A549 (cell line): ENCODE data around the gene NRGN. TPM values are rescaled to one million over a fixed set of nuclear protein-coding genes. Genes with fewer than 3 reads are reported as not detected.

Source experiments
- ATAC-seq, 2 experiments: fragments of 200-7000 bp in 1 of 2; fragments of >200 bp in 1 of 2; cut with Nextera tagmentation in 1 of 2; cut with Tn5 transposase in 1 of 2; 3 replicates each; pipeline versions ENCODE4 v1.8.0 to v1.9.1; 2018 to 2020; ENCODE audit warnings: mild to moderate bottlenecking in 1 of 2, moderate library complexity in 1 of 2
- CTCF ChIA-PET: fragments of 300-600 bp; sonication (Branson Sonifier 250); formaldehyde crosslinking; extraction: SDS; loops from one replicate; lab custom pipeline; 2021; ENCODE audit warnings: antibody characterized with exemption, inconsistent platforms; lab: Yijun Ruan, JAX
- POLR2A ChIA-PET: fragments of 350-600 bp; formaldehyde crosslinking; extraction: SDS; loops from one replicate; lab custom pipeline; 2021; ENCODE audit warnings: antibody characterized with exemption, inconsistent platforms; lab: Yijun Ruan, JAX
- DNase-seq, 2 experiments: peaks; one replicate each; pipeline versions ENCODE4 v3.0.0 to v3.0.0-alpha.2; 2011 to 2016; ENCODE audit warnings: low read depth in 1 of 2, low spot score in 1 of 2
- FAIRE-seq: peaks from 2 replicates; lab custom pipeline; 2011; peaks lifted over from hg19 to GRCh38; lab: Jason Lieb, UNC
- H3K27ac ChIP-seq, 2 experiments: fragments of >200 bp; sonication (Bioruptor Twin); formaldehyde crosslinking; 3 replicates each; pipeline ENCODE4 v1.5.1; 2016 to 2017
- H3K4me1 ChIP-seq: fragments of >200 bp; sonication (Bioruptor Twin); formaldehyde crosslinking; 3 replicates; pipeline ENCODE4 v1.6.1; 2016
- H3K4me2 ChIP-seq: fragments of >200 bp; sonication (Bioruptor Twin); formaldehyde crosslinking; 3 replicates; pipeline ENCODE4 v1.6.1; 2016
- H3K4me3 ChIP-seq: fragments of >200 bp; sonication (Bioruptor Twin); formaldehyde crosslinking; 3 replicates; pipeline ENCODE4 v1.5.1; 2016
- H3K9me3 ChIP-seq: fragments of >200 bp; sonication (Bioruptor Twin); formaldehyde crosslinking; 3 replicates; pipeline ENCODE4 v1.6.1; 2016
- BHLHE40 ChIP-seq: IDR thresholded peaks from 2 replicates; pipeline ENCODE4 v1.6.1; 2012; ENCODE audit warnings: low read depth, low read length, inconsistent platforms
- CEBPB ChIP-seq, 2 experiments: fragments of >200 bp in 1 of 2; sonication (Bioruptor Twin) in 1 of 2; formaldehyde crosslinking in 1 of 2; IDR thresholded peaks; 2 replicates each; pipeline ENCODE4 v1.6.1; 2012 to 2016
- EHMT2 ChIP-seq: fragments of 200-600 bp; sonication (generic); IDR thresholded peaks from 2 replicates; pipeline ENCODE4 v1.6.1; 2016; ENCODE audit warnings: antibody characterized with exemption, low read depth, mild to moderate bottlenecking, moderate library complexity
- FOSL2 ChIP-seq, 2 experiments: fragments of 450-650 bp in 1 of 2; fragments of >200 bp in 1 of 2; sonication (Bioruptor Twin) in 1 of 2; formaldehyde crosslinking; IDR thresholded peaks; 2 replicates each; pipeline versions ENCODE4 v1.5.0 to v1.6.1; 2016 to 2020; ENCODE audit warnings: mild to moderate bottlenecking in 1 of 2, moderate library complexity in 1 of 2
- HEYL ChIP-seq: fragments of 250-450 bp; sonication (Bioruptor Pico); IDR thresholded peaks from 2 replicates; pipeline ENCODE4 v1.8.0; 2021; ENCODE audit warnings: mild to moderate bottlenecking, moderate library complexity
- HOXB13 ChIP-seq: fragments of 250-450 bp; sonication (Bioruptor Pico); IDR thresholded peaks from 2 replicates; pipeline ENCODE4 v1.5.0; 2020; ENCODE audit warnings: low read depth, mild to moderate bottlenecking, moderate library complexity
- MAZ ChIP-seq: fragments of 150-350 bp; IDR thresholded peaks from 2 replicates; pipeline ENCODE4 v1.6.1; 2014; ENCODE audit warnings: antibody characterized with exemption, low read depth, low read length, borderline replicate concordance
- POLR2A ChIP-seq: IDR thresholded peaks from 2 replicates; pipeline ENCODE4 v1.6.1; 2012; ENCODE audit warnings: mild to moderate bottlenecking, low read length
- RAD21 ChIP-seq, 2 experiments: fragments of >200 bp in 1 of 2; sonication (Bioruptor Twin) in 1 of 2; formaldehyde crosslinking in 1 of 2; IDR thresholded peaks in 1 of 2; conservative IDR thresholded peaks in 1 of 2; 2 replicates in 1 of 2; 3 replicates in 1 of 2; pipeline ENCODE4 v1.6.1; 2012 to 2018; ENCODE audit warnings: inconsistent platforms in 1 of 2
- RARB ChIP-seq: fragments of 250-450 bp; sonication (Bioruptor Pico); IDR thresholded peaks from 2 replicates; pipeline ENCODE4 v1.8.0; 2021; ENCODE audit warnings: mild to moderate bottlenecking, moderate library complexity
- RCOR1 ChIP-seq: fragments of 150-350 bp; IDR thresholded peaks from 2 replicates; pipeline ENCODE4 v1.6.1; 2014; ENCODE audit warnings: antibody characterized with exemption, low read length, low read depth
- RNF2 ChIP-seq: fragments of 200-600 bp; sonication (generic); IDR thresholded peaks from 2 replicates; pipeline ENCODE4 v1.6.1; 2016; ENCODE audit warnings: low read depth, mild to moderate bottlenecking, antibody characterized with exemption, moderate library complexity, borderline replicate concordance
- SMC3 ChIP-seq: fragments of >200 bp; sonication (Bioruptor Twin); formaldehyde crosslinking; IDR thresholded peaks from 3 replicates; pipeline ENCODE4 v1.6.1; 2018; ENCODE audit warnings: inconsistent platforms
- ZFP36 ChIP-seq: fragments of 450-650 bp; IDR thresholded peaks from 2 replicates; pipeline ENCODE4 v1.6.1; 2014; ENCODE audit warnings: borderline replicate concordance; ENCODE audit not compliant: partially characterized antibody
- ZNF302 ChIP-seq: fragments of 250-450 bp; sonication (Bioruptor Pico); IDR thresholded peaks from 2 replicates; pipeline ENCODE4 v1.9.0; 2021; ENCODE audit warnings: inconsistent platforms, mild to moderate bottlenecking, moderate library complexity
- WGBS: methylation state at CpG from one replicate; pipeline ENCODE4 v1.1.6; 2017; ENCODE audit errors: missing lambda C conversion rate; 5-methylcytosine and 5-hydroxymethylcytosine counted together
- polyA plus RNA-seq, 4 experiments: library from polyadenylated mRNA; depleted of rRNA in 3 of 4; stranded (reverse); fragments of >200 nt; fragmentation: RNase III in 1 of 4; extraction: RNeasy Plus Mini Kit Qiagen cat#74134 plus additional on column Dnase treatment in 1 of 4; gene quantifications; 2 replicates in 3 of 4; 3 replicates in 1 of 4; pipeline ENCODE4 v1.2.3, GENCODE V29; 2011 to 2017
- TF ChIP-seq, protein P1 (sequence below): fragments of >200 bp; sonication (Bioruptor Twin); formaldehyde crosslinking; IDR thresholded peaks from 3 replicates; pipeline ENCODE4 v1.5.1; 2016
- TF ChIP-seq, protein P2 (sequence below): fragments of 250-450 bp; sonication (Bioruptor Pico); IDR thresholded peaks from 2 replicates; pipeline ENCODE4 v1.5.0; 2020; ENCODE audit warnings: low read depth, mild to moderate bottlenecking, moderate library complexity
- TF ChIP-seq, protein P3 (sequence below): IDR thresholded peaks from 2 replicates; pipeline ENCODE4 v1.6.1; 2012
- TF ChIP-seq, protein P4 (sequence below): IDR thresholded peaks from 2 replicates; pipeline ENCODE4 v1.6.1; 2012; ENCODE audit warnings: low read depth, borderline replicate concordance
- TF ChIP-seq, protein P5 (sequence below): IDR thresholded peaks from 2 replicates; pipeline ENCODE4 v1.6.1; 2012

NRGN gene
- polyA plus RNA-seq, 2 of the 4 experiments (the other 2 are of a cell fraction) = 1.2 to 3.5 TPM

DNA sequence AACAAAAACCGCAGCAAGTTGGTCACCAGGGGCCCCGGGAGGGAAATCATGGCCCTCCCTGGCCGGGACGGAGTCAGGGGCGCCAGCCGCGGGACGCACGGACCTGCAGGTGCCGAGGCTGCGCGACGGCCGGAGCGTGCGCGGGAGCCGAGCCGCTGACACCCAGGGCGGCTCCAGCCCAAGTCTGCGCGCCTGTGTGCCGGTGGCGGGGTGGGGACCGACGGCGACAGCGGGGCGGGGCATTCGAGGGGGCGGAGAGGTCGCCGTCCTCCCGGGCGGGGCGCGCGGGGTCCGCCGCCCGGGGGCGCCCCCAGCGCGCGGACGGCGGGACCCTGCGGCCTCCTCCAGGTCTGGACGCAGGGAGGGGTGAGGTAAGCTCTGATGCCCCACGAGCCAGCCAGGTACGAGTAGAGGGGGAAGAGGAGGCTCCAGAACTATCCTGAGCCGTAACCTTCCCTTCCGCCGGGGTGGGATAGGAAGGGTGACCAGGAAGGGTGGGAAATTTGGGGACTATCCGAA is 22.4 kb downstream of the NRGN start, which contains the start of gene ESAM (continued):
- TF ChIP-seq, protein P1, sequence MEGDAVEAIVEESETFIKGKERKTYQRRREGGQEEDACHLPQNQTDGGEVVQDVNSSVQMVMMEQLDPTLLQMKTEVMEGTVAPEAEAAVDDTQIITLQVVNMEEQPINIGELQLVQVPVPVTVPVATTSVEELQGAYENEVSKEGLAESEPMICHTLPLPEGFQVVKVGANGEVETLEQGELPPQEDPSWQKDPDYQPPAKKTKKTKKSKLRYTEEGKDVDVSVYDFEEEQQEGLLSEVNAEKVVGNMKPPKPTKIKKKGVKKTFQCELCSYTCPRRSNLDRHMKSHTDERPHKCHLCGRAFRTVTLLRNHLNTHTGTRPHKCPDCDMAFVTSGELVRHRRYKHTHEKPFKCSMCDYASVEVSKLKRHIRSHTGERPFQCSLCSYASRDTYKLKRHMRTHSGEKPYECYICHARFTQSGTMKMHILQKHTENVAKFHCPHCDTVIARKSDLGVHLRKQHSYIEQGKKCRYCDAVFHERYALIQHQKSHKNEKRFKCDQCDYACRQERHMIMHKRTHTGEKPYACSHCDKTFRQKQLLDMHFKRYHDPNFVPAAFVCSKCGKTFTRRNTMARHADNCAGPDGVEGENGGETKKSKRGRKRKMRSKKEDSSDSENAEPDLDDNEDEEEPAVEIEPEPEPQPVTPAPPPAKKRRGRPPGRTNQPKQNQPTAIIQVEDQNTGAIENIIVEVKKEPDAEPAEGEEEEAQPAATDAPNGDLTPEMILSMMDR = 0 out of 3 replicates have a peak, but pooled peaks have one; percentile 6
- TF ChIP-seq POLR2A = peak; percentile 24; the same call in 1 of the 2 replicates

DNA sequence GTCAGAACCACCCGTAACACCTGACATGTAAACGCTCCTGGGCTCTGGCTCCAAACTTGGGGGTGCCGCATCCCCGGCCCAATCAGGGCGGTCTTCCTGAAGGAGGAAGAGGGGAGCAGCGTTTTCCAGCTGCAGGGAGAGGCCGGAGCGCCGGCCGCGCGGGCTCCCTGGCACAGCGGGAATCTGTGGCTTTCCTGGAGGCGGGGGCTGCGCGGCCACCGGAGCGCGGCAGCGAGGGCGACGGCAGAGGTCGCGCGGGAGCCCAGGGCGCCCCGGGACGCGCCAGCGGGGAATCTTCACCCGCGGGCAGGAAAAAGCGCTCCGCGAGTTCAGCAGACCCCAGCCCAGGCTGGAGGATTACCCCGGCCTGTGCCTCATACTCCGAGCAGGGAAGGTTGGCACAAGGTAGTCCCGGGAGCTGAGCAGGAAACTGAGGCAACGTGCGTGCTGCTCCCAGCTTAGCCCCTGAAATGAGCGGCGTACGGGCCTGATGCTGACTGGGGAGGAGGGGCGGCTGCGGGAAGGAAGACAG is 22.9 kb downstream of the NRGN start:
- H3K4me1 ChIP-seq = peaks cover 61% of the 10 kb centered on the region
- WGBS = 2% methylated on average over 19 of the region's 45 CpGs
- H3K27ac ChIP-seq = peak overlapping the region; percentile 75 to 88
- TF ChIP-seq RARB (CRISPR knock-in tag) (no peak), ZFP36 (peak; percentile 52)
- DNase-seq (peak in 1 of 2 experiments; percentile 14), ATAC-seq (peak; percentile 5 to 16; a peak in 4 of 6 replicates), FAIRE-seq (no peak)
- CTCF ChIA-PET = interaction anchor here (0.5 to 6.1 kb wide), 25 partner anchors 10 to 360 kb away, joined by 3 to 45 read pairs (median 7); partner anchors contain the start of genes MSANTD2, ROBO3 and VSIG2
- POLR2A ChIA-PET = interaction anchor here (1.1 kb wide), 1 partner anchor 16 kb away, joined by 4 read pairs; no protein-coding TSS in a partner anchor
- H3K9me3 ChIP-seq = no peaks in the 10 kb centered on the region
- H3K4me3 ChIP-seq = peak overlapping the region; percentile 75
- H3K4me2 ChIP-seq = peak overlapping the region; percentile 98

DNA sequence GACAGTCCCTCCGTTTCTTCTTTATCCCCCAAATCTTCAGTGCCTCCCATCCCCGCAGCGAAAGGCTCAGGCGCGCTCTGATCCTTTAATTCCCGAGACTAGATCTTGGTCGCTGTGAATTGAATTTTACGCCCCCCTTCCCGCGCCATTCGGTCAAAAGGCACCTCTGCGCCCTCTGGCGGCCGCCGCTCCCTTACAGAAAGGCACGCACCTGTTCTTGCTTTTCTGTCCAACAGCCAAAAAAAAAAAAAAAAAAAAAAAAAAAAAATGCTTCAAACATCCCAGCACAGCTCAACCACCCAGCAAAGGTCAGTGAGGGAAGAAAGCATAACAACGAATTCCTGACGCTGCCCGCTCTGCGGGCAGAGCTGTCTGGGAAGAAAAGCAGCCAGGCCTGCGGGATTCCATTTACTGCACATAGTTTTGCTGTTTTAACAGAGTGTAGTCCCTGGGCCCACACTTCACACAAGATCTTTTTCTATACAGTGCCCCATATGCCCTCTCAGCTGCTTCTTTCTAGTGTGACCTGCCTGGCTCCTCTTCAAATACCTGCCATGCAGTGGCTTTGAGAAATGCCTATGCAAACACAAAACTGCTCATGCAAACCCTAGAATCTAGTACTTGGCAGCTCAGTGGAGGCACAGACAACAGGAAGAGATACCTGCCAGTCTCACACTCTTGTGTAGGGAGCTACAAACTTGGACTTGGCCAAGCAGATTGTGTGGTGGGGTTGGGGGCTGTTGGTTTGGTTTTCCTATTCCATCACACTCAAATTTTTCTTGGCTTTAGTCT is 23.6 kb downstream of the NRGN start:
- TF ChIP-seq, protein P2, sequence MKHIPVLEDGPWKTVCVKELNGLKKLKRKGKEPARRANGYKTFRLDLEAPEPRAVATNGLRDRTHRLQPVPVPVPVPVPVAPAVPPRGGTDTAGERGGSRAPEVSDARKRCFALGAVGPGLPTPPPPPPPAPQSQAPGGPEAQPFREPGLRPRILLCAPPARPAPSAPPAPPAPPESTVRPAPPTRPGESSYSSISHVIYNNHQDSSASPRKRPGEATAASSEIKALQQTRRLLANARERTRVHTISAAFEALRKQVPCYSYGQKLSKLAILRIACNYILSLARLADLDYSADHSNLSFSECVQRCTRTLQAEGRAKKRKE (CRISPR knock-in tag) = no peak
- TF ChIP-seq, protein P1 = peak; percentile 62
- TF ChIP-seq SMC3 (peak; percentile 59; the same call in 2 of the 3 replicates), FOSL2 (IDR thresholded peaks at IDR 0.05) (no peak), FOSL2 (CRISPR knock-in tag; IDR thresholded peaks at IDR 0.05) (no peak), MAZ (no peak), HOXB13 (no peak), RCOR1 (no peak), RNF2 (no peak), RAD21 (conservative IDR thresholded peaks at IDR 0.05 in 1 of 2, IDR thresholded peaks at IDR 0.05 in 1 of 2) (peak; percentile 43 to 44; a peak in 4 of 5 replicates), EHMT2 (no peak), CEBPB (IDR thresholded peaks at IDR 0.05) (no peak), ZNF302 (CRISPR knock-in tag) (no peak), BHLHE40 (no peak), HEYL (CRISPR knock-in tag) (no peak)
- TF ChIP-seq, protein P3, sequence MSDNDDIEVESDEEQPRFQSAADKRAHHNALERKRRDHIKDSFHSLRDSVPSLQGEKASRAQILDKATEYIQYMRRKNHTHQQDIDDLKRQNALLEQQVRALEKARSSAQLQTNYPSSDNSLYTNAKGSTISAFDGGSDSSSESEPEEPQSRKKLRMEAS = peak; percentile 50; the same call in 1 of the 2 replicates
- TF ChIP-seq, protein P4, sequence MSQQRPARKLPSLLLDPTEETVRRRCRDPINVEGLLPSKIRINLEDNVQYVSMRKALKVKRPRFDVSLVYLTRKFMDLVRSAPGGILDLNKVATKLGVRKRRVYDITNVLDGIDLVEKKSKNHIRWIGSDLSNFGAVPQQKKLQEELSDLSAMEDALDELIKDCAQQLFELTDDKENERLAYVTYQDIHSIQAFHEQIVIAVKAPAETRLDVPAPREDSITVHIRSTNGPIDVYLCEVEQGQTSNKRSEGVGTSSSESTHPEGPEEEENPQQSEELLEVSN = no peak
- TF ChIP-seq, protein P5, sequence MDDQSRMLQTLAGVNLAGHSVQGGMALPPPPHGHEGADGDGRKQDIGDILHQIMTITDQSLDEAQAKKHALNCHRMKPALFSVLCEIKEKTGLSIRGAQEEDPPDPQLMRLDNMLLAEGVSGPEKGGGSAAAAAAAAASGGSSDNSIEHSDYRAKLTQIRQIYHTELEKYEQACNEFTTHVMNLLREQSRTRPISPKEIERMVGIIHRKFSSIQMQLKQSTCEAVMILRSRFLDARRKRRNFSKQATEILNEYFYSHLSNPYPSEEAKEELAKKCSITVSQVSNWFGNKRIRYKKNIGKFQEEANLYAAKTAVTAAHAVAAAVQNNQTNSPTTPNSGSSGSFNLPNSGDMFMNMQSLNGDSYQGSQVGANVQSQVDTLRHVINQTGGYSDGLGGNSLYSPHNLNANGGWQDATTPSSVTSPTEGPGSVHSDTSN = no peak
- peaks cover 63% of the 10 kb centered on the region for H3K4me1 ChIP-seq
- H3K4me3 ChIP-seq = peak overlapping the region; percentile 75
- DNase-seq (peak in 1 of 2 experiments; percentile 76), ATAC-seq (peak; percentile 10 to 49; a peak in 3 of 6 replicates), FAIRE-seq (no peak)
- peak overlapping the region; percentile 98 for H3K4me2 ChIP-seq
- CTCF ChIA-PET = interaction anchor here (0.6 to 6.1 kb wide), 32 partner anchors 9 to 361 kb away, joined by 3 to 45 read pairs (median 5); partner anchors contain the start of genes MSANTD2, ROBO3 and VSIG2
- H3K9me3 ChIP-seq = no peaks in the 10 kb centered on the region
- WGBS = 3% methylated on average over 21 of the region's 21 CpGs
- POLR2A ChIA-PET = interaction anchor here (0.9 to 1.1 kb wide), 2 partner anchors 17 to 36 kb away, joined by 3 to 4 read pairs; no protein-coding TSS in a partner anchor
- peak overlapping the region; percentile 75 to 88 for H3K27ac ChIP-seq
